A549 (cell line): ENCODE measurements around the gene NOX3. TPM values are rescaled to one million over a fixed set of nuclear protein-coding genes. Genes with fewer than 3 reads are reported as not detected.
"Not testable (repeated sequence)": the region's sequence is repeated elsewhere in the genome, so short reads cannot be mapped to it uniquely, and the experiment has no call there.

Experiments
- ATAC-seq, 2 experiments: fragments of 200-7000 bp in 1 of 2; fragments of >200 bp in 1 of 2; cut with Nextera tagmentation in 1 of 2; cut with Tn5 transposase in 1 of 2; 3 replicates each; pipeline versions ENCODE4 v1.8.0 to v1.9.1; 2018 to 2020; ENCODE audit warnings: mild to moderate bottlenecking in 1 of 2, moderate library complexity in 1 of 2
- CTCF ChIA-PET: fragments of 300-600 bp; sonication (Branson Sonifier 250); formaldehyde crosslinking; extraction: SDS; loops from one replicate; lab custom pipeline; 2021; ENCODE audit warnings: antibody characterized with exemption, inconsistent platforms; lab: Yijun Ruan, JAX
- POLR2A ChIA-PET: fragments of 350-600 bp; formaldehyde crosslinking; extraction: SDS; loops from one replicate; lab custom pipeline; 2021; ENCODE audit warnings: antibody characterized with exemption, inconsistent platforms; lab: Yijun Ruan, JAX
- DNase-seq, 2 experiments: peaks; one replicate each; pipeline versions ENCODE4 v3.0.0 to v3.0.0-alpha.2; 2011 to 2016; ENCODE audit warnings: low read depth in 1 of 2, low spot score in 1 of 2
- FAIRE-seq: peaks from 2 replicates; lab custom pipeline; 2011; peaks lifted over from hg19 to GRCh38; lab: Jason Lieb, UNC
- H3K27ac ChIP-seq, 2 experiments: fragments of >200 bp; sonication (Bioruptor Twin); formaldehyde crosslinking; 3 replicates each; pipeline ENCODE4 v1.5.1; 2016 to 2017
- H3K4me1 ChIP-seq: fragments of >200 bp; sonication (Bioruptor Twin); formaldehyde crosslinking; 3 replicates; pipeline ENCODE4 v1.6.1; 2016
- H3K4me2 ChIP-seq: fragments of >200 bp; sonication (Bioruptor Twin); formaldehyde crosslinking; 3 replicates; pipeline ENCODE4 v1.6.1; 2016
- H3K4me3 ChIP-seq: fragments of >200 bp; sonication (Bioruptor Twin); formaldehyde crosslinking; 3 replicates; pipeline ENCODE4 v1.5.1; 2016
- H3K9me3 ChIP-seq: fragments of >200 bp; sonication (Bioruptor Twin); formaldehyde crosslinking; 3 replicates; pipeline ENCODE4 v1.6.1; 2016
- BHLHE40 ChIP-seq: IDR thresholded peaks from 2 replicates; pipeline ENCODE4 v1.6.1; 2012; ENCODE audit warnings: low read depth, low read length, inconsistent platforms
- CEBPB ChIP-seq, 2 experiments: fragments of >200 bp in 1 of 2; sonication (Bioruptor Twin) in 1 of 2; formaldehyde crosslinking in 1 of 2; IDR thresholded peaks; 2 replicates each; pipeline ENCODE4 v1.6.1; 2012 to 2016
- ELK1 ChIP-seq: fragments of 150-350 bp; IDR thresholded peaks from 2 replicates; pipeline ENCODE4 v1.6.1; 2014; ENCODE audit warnings: low read depth, mild to moderate bottlenecking, low read length
- EP300 ChIP-seq, 2 experiments: fragments of >200 bp; sonication (Bioruptor Twin); formaldehyde crosslinking; IDR thresholded peaks; 2 replicates in 1 of 2; 3 replicates in 1 of 2; pipeline ENCODE4 v1.6.1; 2016 to 2017
- GATA3 ChIP-seq: IDR thresholded peaks from 2 replicates; pipeline ENCODE4 v1.6.1; 2012; ENCODE audit warnings: borderline replicate concordance
- HEYL ChIP-seq: fragments of 250-450 bp; sonication (Bioruptor Pico); IDR thresholded peaks from 2 replicates; pipeline ENCODE4 v1.8.0; 2021; ENCODE audit warnings: mild to moderate bottlenecking, moderate library complexity
- HOXB13 ChIP-seq: fragments of 250-450 bp; sonication (Bioruptor Pico); IDR thresholded peaks from 2 replicates; pipeline ENCODE4 v1.5.0; 2020; ENCODE audit warnings: low read depth, mild to moderate bottlenecking, moderate library complexity
- HOXB5 ChIP-seq: fragments of 250-450 bp; sonication (Bioruptor Pico); IDR thresholded peaks from 2 replicates; pipeline ENCODE4 v1.5.0; 2020; ENCODE audit warnings: mild to moderate bottlenecking, moderate library complexity
- JUN ChIP-seq, 2 experiments: fragments of >200 bp; sonication (Bioruptor Twin); formaldehyde crosslinking; IDR thresholded peaks; 2 replicates in 1 of 2; 3 replicates in 1 of 2; pipeline ENCODE4 v1.6.1; 2016 to 2017
- JUNB ChIP-seq: fragments of >200 bp; sonication (Bioruptor Twin); formaldehyde crosslinking; IDR thresholded peaks from 2 replicates; pipeline ENCODE4 v1.6.1; 2016
- MAZ ChIP-seq: fragments of 150-350 bp; IDR thresholded peaks from 2 replicates; pipeline ENCODE4 v1.6.1; 2014; ENCODE audit warnings: antibody characterized with exemption, low read depth, low read length, borderline replicate concordance
- RAD21 ChIP-seq, 2 experiments: fragments of >200 bp in 1 of 2; sonication (Bioruptor Twin) in 1 of 2; formaldehyde crosslinking in 1 of 2; IDR thresholded peaks in 1 of 2; conservative IDR thresholded peaks in 1 of 2; 2 replicates in 1 of 2; 3 replicates in 1 of 2; pipeline ENCODE4 v1.6.1; 2012 to 2018; ENCODE audit warnings: inconsistent platforms in 1 of 2
- ZNF302 ChIP-seq: fragments of 250-450 bp; sonication (Bioruptor Pico); IDR thresholded peaks from 2 replicates; pipeline ENCODE4 v1.9.0; 2021; ENCODE audit warnings: inconsistent platforms, mild to moderate bottlenecking, moderate library complexity
- WGBS: methylation state at CpG from one replicate; pipeline ENCODE4 v1.1.6; 2017; ENCODE audit errors: missing lambda C conversion rate; 5-methylcytosine and 5-hydroxymethylcytosine counted together
- polyA plus RNA-seq, 4 experiments: library from polyadenylated mRNA; depleted of rRNA in 3 of 4; stranded (reverse); fragments of >200 nt; fragmentation: RNase III in 1 of 4; extraction: RNeasy Plus Mini Kit Qiagen cat#74134 plus additional on column Dnase treatment in 1 of 4; gene quantifications; 2 replicates in 3 of 4; 3 replicates in 1 of 4; pipeline ENCODE4 v1.2.3, GENCODE V29; 2011 to 2017
- TF ChIP-seq, protein P1 (sequence below): fragments of 250-450 bp; sonication (Bioruptor Pico); IDR thresholded peaks from 2 replicates; pipeline ENCODE4 v1.5.0; 2021; ENCODE audit warnings: mild to moderate bottlenecking, moderate library complexity, borderline replicate concordance
- TF ChIP-seq, protein P2 (sequence below): IDR thresholded peaks from 2 replicates; pipeline ENCODE4 v1.6.1; 2012
- TF ChIP-seq, protein P3 (sequence below): fragments of 250-450 bp; sonication (Bioruptor Pico); IDR thresholded peaks from 2 replicates; pipeline ENCODE4 v1.5.0; 2020; ENCODE audit warnings: low read depth, mild to moderate bottlenecking, moderate library complexity
- TF ChIP-seq, protein P4 (sequence below): fragments of >200 bp; sonication (Bioruptor Twin); formaldehyde crosslinking; IDR thresholded peaks from 3 replicates; pipeline ENCODE4 v1.5.1; 2016

Gene NOX3
- polyA plus RNA-seq, 2 of the 4 experiments (the other 2 are of a cell fraction): not detected

DNA sequence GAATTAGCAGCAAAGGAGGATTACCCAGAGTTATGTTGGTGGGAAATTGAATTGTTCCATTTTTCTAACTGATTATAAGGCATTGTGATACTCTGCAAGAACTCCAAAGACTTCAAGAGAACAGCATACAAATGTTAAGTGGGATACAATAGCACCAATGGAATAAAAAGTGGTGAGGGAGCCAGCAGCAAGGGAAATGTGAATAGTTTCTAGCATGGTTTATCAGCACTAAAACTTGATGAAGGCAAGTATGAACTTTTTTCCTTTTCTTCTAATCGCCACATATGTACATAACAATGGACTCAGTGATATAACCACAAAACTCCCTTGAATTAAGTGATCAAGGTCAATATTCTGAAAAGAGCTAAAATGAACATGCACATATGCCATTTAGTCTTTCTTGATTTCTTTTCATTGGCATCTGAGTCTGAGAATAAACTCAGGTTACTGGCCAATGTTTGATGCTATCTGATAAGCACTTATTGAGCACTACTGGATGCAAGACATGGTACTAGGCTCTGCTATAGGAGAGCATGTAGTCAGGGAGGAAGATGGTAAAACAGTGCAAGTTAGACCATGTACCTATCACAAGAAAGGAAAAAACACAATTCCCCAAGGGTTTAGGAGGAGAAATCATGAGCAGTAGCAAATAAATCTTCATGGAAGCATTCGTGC lies 36.6 kb upstream of the NOX3 start (continued):
- TF ChIP-seq, protein P1, sequence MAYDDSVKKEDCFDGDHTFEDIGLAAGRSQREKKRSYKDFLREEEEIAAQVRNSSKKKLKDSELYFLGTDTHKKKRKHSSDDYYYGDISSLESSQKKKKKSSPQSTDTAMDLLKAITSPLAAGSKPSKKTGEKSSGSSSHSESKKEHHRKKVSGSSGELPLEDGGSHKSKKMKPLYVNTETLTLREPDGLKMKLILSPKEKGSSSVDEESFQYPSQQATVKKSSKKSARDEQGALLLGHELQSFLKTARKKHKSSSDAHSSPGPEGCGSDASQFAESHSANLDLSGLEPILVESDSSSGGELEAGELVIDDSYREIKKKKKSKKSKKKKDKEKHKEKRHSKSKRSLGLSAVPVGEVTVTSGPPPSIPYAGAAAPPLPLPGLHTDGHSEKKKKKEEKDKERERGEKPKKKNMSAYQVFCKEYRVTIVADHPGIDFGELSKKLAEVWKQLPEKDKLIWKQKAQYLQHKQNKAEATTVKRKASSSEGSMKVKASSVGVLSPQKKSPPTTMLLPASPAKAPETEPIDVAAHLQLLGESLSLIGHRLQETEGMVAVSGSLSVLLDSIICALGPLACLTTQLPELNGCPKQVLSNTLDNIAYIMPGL: no peak
- TF ChIP-seq JUN (IDR thresholded peaks at IDR 0.05) (no peak), ZNF302 (CRISPR knock-in tag) (no peak)

DNA sequence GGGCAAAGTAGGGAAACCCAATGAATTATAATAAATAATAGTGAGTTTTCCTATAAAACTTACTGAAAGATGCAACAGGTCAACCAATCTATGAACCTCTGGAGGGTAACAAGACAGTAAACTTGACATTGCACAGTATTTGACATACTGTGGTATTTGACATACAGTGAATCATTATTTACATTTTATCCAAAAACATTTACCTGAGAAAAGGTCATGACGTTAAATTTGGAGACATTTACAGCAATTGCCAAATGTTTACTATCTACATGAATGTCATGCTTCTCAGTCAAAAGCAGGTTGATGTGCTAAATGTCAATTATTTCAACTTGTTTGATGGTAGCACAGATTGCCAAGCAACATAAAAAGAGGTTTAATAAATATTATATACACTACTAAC lies 35.8 kb upstream of the NOX3 start:
- no peak for FAIRE-seq
- TF ChIP-seq HEYL (no peak), RAD21 (conservative IDR thresholded peaks at IDR 0.05 in 1 of 2, IDR thresholded peaks at IDR 0.05 in 1 of 2) (no peak), EP300 (IDR thresholded peaks at IDR 0.05) (peak in 1 of 2 experiments; percentile 34; a peak in 1 of 5 replicates), JUNB (peak; percentile 42; the same call in 1 of the 2 replicates)

GRCh38 chr6:155488197-155488596 lies 32.6 kb upstream of the NOX3 start:
- DNase-seq, POLR2A ChIA-PET, H3K4me2 ChIP-seq, ATAC-seq, FAIRE-seq, H3K4me3 ChIP-seq, H3K27ac ChIP-seq, CTCF ChIA-PET: not testable (repeated sequence)
- Histone ChIP-seq H3K4me1 (peaks cover 21% of the 10 kb centered on the region), H3K9me3 (peaks cover 25% of the 10 kb centered on the region)
- 79% methylated on average over 4 of the region's 6 CpGs for WGBS

More for the DNA sequence above, 35.8 kb upstream of the NOX3 start:
- H3K9me3 ChIP-seq: peaks cover 35% of the 10 kb centered on the region
- no peak for ATAC-seq
- ChIA-PET POLR2A (no interaction called here), CTCF (no interaction called here)
- no peak for DNase-seq
- no peak overlapping the region; the same call in 2 of the 3 replicates for H3K4me2 ChIP-seq
- no peak overlapping the region for H3K4me3 ChIP-seq
- peaks cover 39% of the 10 kb centered on the region for H3K4me1 ChIP-seq
- WGBS: 0% methylated on average over 1 of the region's 1 CpG
- H3K27ac ChIP-seq: peak overlapping the region; percentile 90 to 96; a peak in 5 of 6 replicates

DNA sequence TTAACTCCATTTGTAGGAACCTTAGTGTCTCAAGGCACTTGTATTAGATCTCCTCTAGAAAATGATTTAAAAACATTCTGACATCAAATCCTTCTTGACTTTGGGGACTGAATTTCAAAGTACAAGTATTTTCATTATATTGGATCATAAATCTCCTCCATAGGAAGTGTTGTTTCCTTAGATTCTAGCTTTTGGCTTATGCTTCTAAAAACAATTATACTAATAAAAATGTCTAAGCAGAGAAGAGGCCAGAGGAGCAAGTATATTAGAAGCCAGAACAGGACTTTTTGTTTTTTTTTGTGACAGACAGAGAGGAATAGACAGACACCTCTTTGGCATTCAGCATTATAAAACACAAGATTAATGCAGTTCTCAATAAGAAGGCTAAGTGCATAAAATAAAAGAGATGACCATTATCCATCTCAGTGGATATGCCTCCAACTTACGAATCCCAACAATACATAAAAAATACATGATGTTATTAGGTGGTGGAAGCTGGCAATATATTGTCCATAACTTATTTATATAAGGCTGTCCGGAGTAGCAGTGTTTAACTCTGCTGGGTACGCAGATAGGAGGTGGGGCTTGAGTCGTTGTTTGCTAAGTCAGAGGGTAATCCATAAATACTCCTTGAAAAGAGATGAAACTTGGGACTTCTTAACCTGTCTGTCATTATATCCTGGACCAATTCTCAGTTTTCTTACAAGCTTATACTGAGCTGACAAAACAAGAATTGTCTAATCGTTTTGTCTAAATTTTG lies 31.9 kb upstream of the NOX3 start:
- no peak for TF ChIP-seq HOXB13
- no peak for TF ChIP-seq CEBPB (IDR thresholded peaks at IDR 0.05)
- TF ChIP-seq, protein P2, sequence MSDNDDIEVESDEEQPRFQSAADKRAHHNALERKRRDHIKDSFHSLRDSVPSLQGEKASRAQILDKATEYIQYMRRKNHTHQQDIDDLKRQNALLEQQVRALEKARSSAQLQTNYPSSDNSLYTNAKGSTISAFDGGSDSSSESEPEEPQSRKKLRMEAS: no peak
- peaks cover 21% of the 10 kb centered on the region for H3K9me3 ChIP-seq
- H3K4me3 ChIP-seq: no peak overlapping the region
- H3K4me2 ChIP-seq: no peak overlapping the region
- H3K27ac ChIP-seq: no peak overlapping the region
- WGBS: 85% methylated on average over 5 of the region's 5 CpGs
- peaks cover 14% of the 10 kb centered on the region for H3K4me1 ChIP-seq
- ChIA-PET CTCF (no interaction called here), POLR2A (no interaction called here)
- DNase-seq (no peak), ATAC-seq (no peak), FAIRE-seq (no peak)

- no peak for FAIRE-seq
- CTCF ChIA-PET: no interaction called here
- ATAC-seq: no peak
- no peak for DNase-seq
- Histone ChIP-seq H3K4me3 (no peak overlapping the region), H3K27ac (no peak overlapping the region), H3K4me1 (peaks cover 11% of the 10 kb centered on the region; the same call in 1 of the 3 replicates), H3K4me2 (no peak overlapping the region), H3K9me3 (peaks cover 13% of the 10 kb centered on the region)
- 87% methylated on average over 5 of the region's 5 CpGs for WGBS
- POLR2A ChIA-PET: no interaction called here
- TF ChIP-seq EP300 (IDR thresholded peaks at IDR 0.05) (no peak), BHLHE40 (no peak), ELK1 (no peak), JUN (IDR thresholded peaks at IDR 0.05) (no peak), MAZ (no peak), HOXB5 (CRISPR knock-in tag) (no peak), GATA3 (no peak), CEBPB (IDR thresholded peaks at IDR 0.05) (no peak)
- TF ChIP-seq, protein P3, sequence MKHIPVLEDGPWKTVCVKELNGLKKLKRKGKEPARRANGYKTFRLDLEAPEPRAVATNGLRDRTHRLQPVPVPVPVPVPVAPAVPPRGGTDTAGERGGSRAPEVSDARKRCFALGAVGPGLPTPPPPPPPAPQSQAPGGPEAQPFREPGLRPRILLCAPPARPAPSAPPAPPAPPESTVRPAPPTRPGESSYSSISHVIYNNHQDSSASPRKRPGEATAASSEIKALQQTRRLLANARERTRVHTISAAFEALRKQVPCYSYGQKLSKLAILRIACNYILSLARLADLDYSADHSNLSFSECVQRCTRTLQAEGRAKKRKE (CRISPR knock-in tag): no peak
- TF ChIP-seq, protein P4, sequence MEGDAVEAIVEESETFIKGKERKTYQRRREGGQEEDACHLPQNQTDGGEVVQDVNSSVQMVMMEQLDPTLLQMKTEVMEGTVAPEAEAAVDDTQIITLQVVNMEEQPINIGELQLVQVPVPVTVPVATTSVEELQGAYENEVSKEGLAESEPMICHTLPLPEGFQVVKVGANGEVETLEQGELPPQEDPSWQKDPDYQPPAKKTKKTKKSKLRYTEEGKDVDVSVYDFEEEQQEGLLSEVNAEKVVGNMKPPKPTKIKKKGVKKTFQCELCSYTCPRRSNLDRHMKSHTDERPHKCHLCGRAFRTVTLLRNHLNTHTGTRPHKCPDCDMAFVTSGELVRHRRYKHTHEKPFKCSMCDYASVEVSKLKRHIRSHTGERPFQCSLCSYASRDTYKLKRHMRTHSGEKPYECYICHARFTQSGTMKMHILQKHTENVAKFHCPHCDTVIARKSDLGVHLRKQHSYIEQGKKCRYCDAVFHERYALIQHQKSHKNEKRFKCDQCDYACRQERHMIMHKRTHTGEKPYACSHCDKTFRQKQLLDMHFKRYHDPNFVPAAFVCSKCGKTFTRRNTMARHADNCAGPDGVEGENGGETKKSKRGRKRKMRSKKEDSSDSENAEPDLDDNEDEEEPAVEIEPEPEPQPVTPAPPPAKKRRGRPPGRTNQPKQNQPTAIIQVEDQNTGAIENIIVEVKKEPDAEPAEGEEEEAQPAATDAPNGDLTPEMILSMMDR: no peak
Measured at GRCh38 chr6:155486721-155487294, 31.2 kb upstream of the NOX3 start.
